Measurements from ENCODE around the gene SLC7A14.

Gene SLC7A14

GRCh38 chr3:170442947-170443346 lies 142.9 kb downstream of the SLC7A14 start:
- no peak for ATAC-seq
- TF ChIP-seq ISL1 (CRISPR knock-in tag; IDR thresholded peaks at IDR 0.05) = no peak
- TF ChIP-seq GLIS3 (CRISPR knock-in tag; IDR thresholded peaks at IDR 0.05) = no peak
- TF ChIP-seq ZNF565 (CRISPR knock-in tag; conservative IDR thresholded peaks at IDR 0.05; ENCODE audit: low read depth) = no peak
- no peak for TF ChIP-seq ARNTL (CRISPR knock-in tag; IDR thresholded peaks at IDR 0.05; ENCODE audit: borderline replicate concordance, low read depth)
- no peak for TF ChIP-seq TSHZ2 (CRISPR knock-in tag; IDR thresholded peaks at IDR 0.05)
- TF ChIP-seq ZFP30 (CRISPR knock-in tag; IDR thresholded peaks at IDR 0.05) = no peak
- TF ChIP-seq BACH2 (CRISPR knock-in tag; IDR thresholded peaks at IDR 0.05; ENCODE audit: borderline replicate concordance) = no peak
- no peak for TF ChIP-seq ZNF8 (CRISPR knock-in tag; IDR thresholded peaks at IDR 0.05)
- no peak for TF ChIP-seq RARB (CRISPR knock-in tag; IDR thresholded peaks at IDR 0.05)
- TF ChIP-seq PATZ1 (CRISPR knock-in tag; IDR thresholded peaks at IDR 0.05; ENCODE audit: borderline replicate concordance) = no peak
- no peak for TF ChIP-seq CREB5 (CRISPR knock-in tag; IDR thresholded peaks at IDR 0.05; ENCODE audit: low read depth)
- TF ChIP-seq ZNF70 (CRISPR knock-in tag; IDR thresholded peaks at IDR 0.05) = no peak
- no peak for TF ChIP-seq OSR1 (CRISPR knock-in tag; IDR thresholded peaks at IDR 0.05)
- no peak for TF ChIP-seq ESRRG (CRISPR knock-in tag; IDR thresholded peaks at IDR 0.05)
- TF ChIP-seq ZFP3 (CRISPR knock-in tag; IDR thresholded peaks at IDR 0.05) = no peak
- TF ChIP-seq TCF4 (CRISPR knock-in tag; IDR thresholded peaks at IDR 0.05; ENCODE audit: borderline replicate concordance) = no peak
- TF ChIP-seq TOX (CRISPR knock-in tag; IDR thresholded peaks at IDR 0.05; ENCODE audit: borderline replicate concordance) = no peak
- TF ChIP-seq PPARA (CRISPR knock-in tag; IDR thresholded peaks at IDR 0.05; ENCODE audit: borderline replicate concordance) = no peak
- TF ChIP-seq ZC3H10 (CRISPR knock-in tag; IDR thresholded peaks at IDR 0.05) = no peak
- TF ChIP-seq CSDC2 (CRISPR knock-in tag; IDR thresholded peaks at IDR 0.05) = no peak

- ATAC-seq = no peak
Observed at GRCh38 chr3:170441412-170441811, 144.5 kb downstream of the SLC7A14 start.

GRCh38 chr3:170440344-170440743 lies 145.5 kb downstream of the SLC7A14 start:
- no peak for ATAC-seq
- TF ChIP-seq CSRNP3 (CRISPR knock-in tag; IDR thresholded peaks at IDR 0.05) (no peak), ZNF565 (CRISPR knock-in tag; conservative IDR thresholded peaks at IDR 0.05; ENCODE audit: low read depth) (no peak), ZNF8 (CRISPR knock-in tag; IDR thresholded peaks at IDR 0.05) (no peak), ISL1 (CRISPR knock-in tag; IDR thresholded peaks at IDR 0.05) (no peak)

More at GRCh38 chr3:170441412-170441811, 144.5 kb downstream of the SLC7A14 start:
- TF ChIP-seq ZFP30 (CRISPR knock-in tag; IDR thresholded peaks at IDR 0.05) = no peak
- TF ChIP-seq BACH2 (CRISPR knock-in tag; IDR thresholded peaks at IDR 0.05; ENCODE audit: borderline replicate concordance) = no peak
- no peak for TF ChIP-seq TCF4 (CRISPR knock-in tag; IDR thresholded peaks at IDR 0.05; ENCODE audit: borderline replicate concordance)
- TF ChIP-seq GLIS3 (CRISPR knock-in tag; IDR thresholded peaks at IDR 0.05) = no peak
- no peak for TF ChIP-seq ESRRG (CRISPR knock-in tag; IDR thresholded peaks at IDR 0.05)
- no peak for TF ChIP-seq ZNF565 (CRISPR knock-in tag; conservative IDR thresholded peaks at IDR 0.05; ENCODE audit: low read depth)
- TF ChIP-seq ZC3H10 (CRISPR knock-in tag; IDR thresholded peaks at IDR 0.05) = no peak
- TF ChIP-seq SNAI2 (CRISPR knock-in tag; IDR thresholded peaks at IDR 0.05) = no peak
- no peak for TF ChIP-seq PATZ1 (CRISPR knock-in tag; IDR thresholded peaks at IDR 0.05; ENCODE audit: borderline replicate concordance)
- TF ChIP-seq OSR1 (CRISPR knock-in tag; IDR thresholded peaks at IDR 0.05) = no peak

All from SK-N-SH treated with all-trans-retinoic acid at 6 μM for 48 hours (cell line).